ENCODE results near the gene CCDC88B. TPM values are rescaled to one million over a fixed set of nuclear protein-coding genes. Genes with fewer than 3 reads are reported as not detected.
"Not testable (repeated sequence)": the region's sequence is repeated elsewhere in the genome, so short reads cannot be mapped to it uniquely, and the experiment has no call there.

Gene CCDC88B
- total RNA-seq, 1 experiment from 2014 or later: 0.63 TPM

GRCh38 chr11:64304316-64305072 lies 35.5 kb upstream of the CCDC88B start:
- DNase-seq (ENCODE audit: low read depth): peak; percentile 89

- DNase-seq (ENCODE audit: low read depth): peak; percentile 94
Observed at GRCh38 chr11:64305075-64305690, 34.8 kb upstream of the CCDC88B start, which contains the start of gene ESRRA. TSS of gene ESRRA (plus strand) at chr11:64305524. CDS start at chr11:64307180, 1,656 bp downstream.

GRCh38 chr11:64305691-64306562 lies 34.1 kb upstream of the CCDC88B start:
- DNase-seq (ENCODE audit: low read depth): peak; percentile 63

GRCh38 chr11:64306563-64306875 lies 33.5 kb upstream of the CCDC88B start:
- no peak for DNase-seq (ENCODE audit: low read depth)

- peak; percentile 35 for DNase-seq (ENCODE audit: low read depth)
Observed at GRCh38 chr11:64306876-64307622, 33.0 kb upstream of the CCDC88B start.

- DNase-seq (ENCODE audit: low read depth): not testable (repeated sequence)
Observed at GRCh38 chr11:64307795-64308194, 32.2 kb upstream of the CCDC88B start.

GRCh38 chr11:64312947-64313346 lies 27.1 kb upstream of the CCDC88B start:
- DNase-seq (ENCODE audit: low read depth): no peak

- DNase-seq (ENCODE audit: low read depth): peak; percentile 54
Observed at GRCh38 chr11:64313491-64314145, 26.4 kb upstream of the CCDC88B start.

GRCh38 chr11:64314146-64314804 lies 25.7 kb upstream of the CCDC88B start:
- DNase-seq (ENCODE audit: low read depth): peak; percentile 38

GRCh38 chr11:64314805-64315561 lies 25.0 kb upstream of the CCDC88B start:
- DNase-seq (ENCODE audit: low read depth): no peak

- not testable (repeated sequence) for DNase-seq (ENCODE audit: low read depth)
Observed at GRCh38 chr11:64315667-64316526, 24.1 kb upstream of the CCDC88B start.

GRCh38 chr11:64316672-64317324 lies 23.2 kb upstream of the CCDC88B start:
- no peak for DNase-seq (ENCODE audit: low read depth)

GRCh38 chr11:64317325-64317960 lies 22.6 kb upstream of the CCDC88B start, which contains the start of gene TRMT112:
TSS of gene TRMT112 (minus strand) at chr11:64317559. CDS start at chr11:64317526, 33 bp downstream.
- peak; percentile 94 for DNase-seq (ENCODE audit: low read depth)

GRCh38 chr11:64317961-64318765 lies 21.8 kb upstream of the CCDC88B start, which contains the start of gene PRDX5:
TSS of gene PRDX5 (plus strand) at chr11:64318121. CDS start at chr11:64318216, 95 bp downstream.
- peak; percentile 94 for DNase-seq (ENCODE audit: low read depth)

GRCh38 chr11:64318766-64319761 lies 20.9 kb upstream of the CCDC88B start:
- DNase-seq (ENCODE audit: low read depth): no peak

Measured in LHCN-M2 (cell line).